ENCODE data around the gene ZBTB7C.

ZBTB7C gene

DNA sequence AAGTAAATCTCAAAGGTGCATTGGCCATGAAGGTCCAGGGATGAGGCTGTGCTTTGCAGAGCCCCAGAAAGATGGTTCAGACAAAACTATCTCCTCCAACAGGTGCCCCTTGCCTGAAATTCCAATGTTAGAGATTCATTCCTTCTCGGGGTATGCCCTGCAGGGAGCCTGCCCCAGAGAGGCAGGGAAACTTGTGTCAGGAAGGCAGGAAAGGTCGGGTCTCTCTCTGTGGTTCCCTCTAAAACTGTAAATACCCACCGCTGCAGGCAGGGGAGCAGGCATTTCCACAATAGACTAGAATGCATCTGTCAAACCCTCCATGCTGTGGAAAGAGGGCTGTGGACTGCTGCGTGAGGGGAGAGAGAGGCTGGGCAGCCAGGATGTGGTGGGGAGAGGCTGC is 271.0 kb downstream of the ZBTB7C start:
- Mint-ChIP-seq H3K36me3 (no peaks in the 10 kb centered on the region), H3K27me3 (peaks cover 42 to 44% of the 10 kb centered on the region in 2 donors), H3K9me3 (no peaks in the 10 kb centered on the region), H3K4me1 (peaks cover 2 to 12% of the 10 kb centered on the region in 2 donors), H3K27ac (no peak overlapping the region), H3K4me3 (no peak overlapping the region)
- ATAC-seq (replicated peaks): no peak
- no peak for DNase-seq

DNA sequence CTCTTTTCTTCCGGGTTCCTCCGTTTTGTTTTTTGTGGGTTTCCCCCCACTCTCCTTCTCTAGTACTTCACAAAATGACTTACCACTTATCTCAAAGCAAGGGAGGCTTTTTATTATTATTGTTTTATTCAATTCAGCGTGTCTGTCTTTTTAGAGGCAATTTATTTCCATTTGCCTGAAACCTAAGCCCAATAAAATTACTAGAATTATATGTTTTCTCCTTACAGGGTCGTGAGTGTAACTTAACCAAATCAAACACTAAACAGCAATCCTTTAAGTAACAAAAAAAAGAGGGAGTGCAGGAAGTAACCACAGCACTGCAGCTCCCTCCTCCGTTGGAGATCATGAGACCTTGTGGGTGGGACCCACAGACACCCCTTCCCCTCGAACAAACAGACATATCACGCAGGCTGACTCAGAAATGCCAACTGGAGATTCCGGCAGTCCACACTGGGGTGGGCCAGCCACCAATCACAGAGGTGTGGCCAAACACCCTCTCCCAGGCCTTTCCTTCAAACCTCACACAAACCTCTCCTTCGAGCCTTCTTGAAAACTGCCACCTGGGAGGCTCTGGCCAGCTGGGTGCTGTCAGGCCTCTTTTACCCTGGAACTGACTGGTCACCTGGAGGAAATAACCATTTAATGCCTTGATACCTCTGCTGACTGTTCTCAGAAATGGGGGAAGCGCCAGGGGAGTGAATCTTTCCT is 271.7 kb downstream of the ZBTB7C start:
- H3K4me1 Mint-ChIP-seq: peaks cover 0 to 12% of the 10 kb centered on the region in 2 donors
- ATAC-seq (replicated peaks): no peak
- H3K4me3 Mint-ChIP-seq: peak overlapping the region in 1 of 2 donors; percentile 17
- H3K27ac Mint-ChIP-seq: no peak overlapping the region
- no peaks in the 10 kb centered on the region for H3K36me3 Mint-ChIP-seq
- no peaks in the 10 kb centered on the region for H3K9me3 Mint-ChIP-seq
- DNase-seq: no peak
- peaks cover 46 to 50% of the 10 kb centered on the region in 2 donors for H3K27me3 Mint-ChIP-seq

DNA sequence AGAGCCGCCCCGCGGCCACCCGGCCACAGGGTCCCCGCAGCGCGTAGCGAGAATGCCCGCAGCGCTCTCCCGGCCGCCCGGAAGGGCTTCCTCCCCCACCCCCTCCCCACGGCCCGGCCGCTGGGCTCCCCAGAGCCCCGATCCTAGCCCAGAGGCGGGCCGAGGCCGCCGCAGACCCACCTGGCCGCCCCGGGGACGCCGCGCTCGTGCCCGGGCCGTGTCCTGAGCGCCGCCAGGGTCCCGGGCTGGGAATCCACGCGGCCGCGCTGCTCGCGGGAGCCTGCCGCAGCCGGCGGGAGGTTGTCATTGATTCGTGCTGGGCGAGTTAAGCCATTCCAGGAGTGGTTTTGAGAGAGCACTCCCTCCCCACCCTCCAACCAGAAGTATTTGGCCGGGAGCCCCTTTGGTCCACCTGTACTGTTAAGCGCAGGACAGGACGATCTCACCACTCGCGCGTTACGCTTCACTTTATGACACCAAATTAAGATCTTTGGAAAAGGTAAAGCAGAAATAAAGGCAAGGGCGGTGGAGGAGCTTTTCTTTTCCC is 272.3 kb downstream of the ZBTB7C start:
- ATAC-seq (replicated peaks) (no peak), DNase-seq (no peak)
- H3K9me3 Mint-ChIP-seq: no peaks in the 10 kb centered on the region
- H3K4me3 Mint-ChIP-seq: peak overlapping the region in 1 of 2 donors; percentile 17
- H3K27me3 Mint-ChIP-seq: peaks cover 46 to 51% of the 10 kb centered on the region in 2 donors
- no peak overlapping the region for H3K27ac Mint-ChIP-seq
- H3K36me3 Mint-ChIP-seq: no peaks in the 10 kb centered on the region
- H3K4me1 Mint-ChIP-seq: peaks cover 0 to 12% of the 10 kb centered on the region in 2 donors

DNA sequence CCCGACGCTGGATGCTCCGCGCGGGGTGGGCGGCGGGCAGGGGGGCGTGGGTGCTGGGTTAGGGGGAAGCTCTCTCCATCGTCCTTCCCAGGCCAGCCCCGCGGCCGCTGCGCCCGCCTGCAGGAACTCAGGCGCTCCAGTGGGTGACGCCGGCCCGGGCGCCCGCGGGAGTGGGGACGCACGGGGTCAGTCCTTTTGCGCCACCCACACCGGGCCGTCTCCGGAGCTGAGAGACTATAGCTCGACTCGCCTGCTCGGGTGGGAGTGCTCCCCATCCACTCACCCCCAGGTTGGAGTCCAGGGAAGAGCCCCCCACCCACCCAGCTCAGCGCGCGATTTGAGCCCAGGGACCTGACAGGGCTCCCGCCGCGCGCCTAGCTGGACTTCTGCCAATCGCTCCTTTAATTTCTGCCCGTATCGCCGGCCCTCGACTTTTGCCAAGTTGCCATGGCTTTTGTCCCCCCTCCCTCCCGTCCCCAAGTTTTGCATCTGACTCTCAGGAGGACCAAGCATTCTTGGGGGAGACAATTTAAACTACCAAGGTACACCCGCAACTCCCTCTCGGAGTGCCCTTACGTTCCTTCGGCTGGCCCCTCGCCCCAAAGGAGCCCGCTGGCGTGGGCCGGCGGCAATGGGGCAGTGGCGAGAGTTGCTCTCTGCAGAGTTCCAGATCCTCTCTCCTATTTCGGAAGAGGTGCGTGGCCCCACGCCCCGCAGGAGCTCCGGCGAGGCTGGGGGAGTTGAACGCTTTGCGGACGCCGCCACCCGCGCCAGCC is 272.9 kb downstream of the ZBTB7C start:
- Mint-ChIP-seq H3K9me3 (no peaks in the 10 kb centered on the region), H3K27ac (peak overlapping the region; percentile 28), H3K27me3 (peaks cover 46 to 55% of the 10 kb centered on the region in 2 donors), H3K4me1 (peaks cover 0 to 12% of the 10 kb centered on the region in 2 donors), H3K36me3 (no peaks in the 10 kb centered on the region), H3K4me3 (no peak overlapping the region)
- DNase-seq (no peak), ATAC-seq (replicated peaks) (no peak)

DNA sequence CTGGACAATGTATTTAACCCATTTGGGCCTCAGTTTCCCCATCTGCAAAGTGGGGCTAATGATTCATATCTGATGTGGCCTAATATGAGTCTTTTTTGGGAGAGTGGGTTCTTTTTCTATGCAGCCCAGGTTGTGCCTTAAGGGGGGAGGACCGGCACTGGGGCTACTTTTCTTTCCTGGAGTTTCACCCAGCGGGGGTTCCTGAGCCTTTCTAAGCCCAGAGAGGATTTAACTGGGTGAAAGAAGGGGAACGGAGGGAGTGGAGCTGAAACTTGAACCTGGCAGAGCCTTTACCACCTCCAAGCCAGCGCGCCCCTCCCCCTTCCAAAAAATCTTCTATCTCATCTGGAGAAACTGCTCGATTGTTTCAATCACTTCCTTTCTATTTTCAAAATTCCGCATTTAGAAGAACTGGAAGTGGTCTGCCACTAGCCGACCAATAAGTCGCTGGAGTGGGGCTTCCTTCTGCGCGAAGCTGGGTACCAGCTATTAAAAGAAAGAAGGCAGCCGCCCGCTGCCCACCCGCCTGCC is 273.7 kb downstream of the ZBTB7C start:
- no peak for ATAC-seq (replicated peaks)
- no peak overlapping the region for H3K4me3 Mint-ChIP-seq
- peaks cover 46 to 54% of the 10 kb centered on the region in 2 donors for H3K27me3 Mint-ChIP-seq

DNA sequence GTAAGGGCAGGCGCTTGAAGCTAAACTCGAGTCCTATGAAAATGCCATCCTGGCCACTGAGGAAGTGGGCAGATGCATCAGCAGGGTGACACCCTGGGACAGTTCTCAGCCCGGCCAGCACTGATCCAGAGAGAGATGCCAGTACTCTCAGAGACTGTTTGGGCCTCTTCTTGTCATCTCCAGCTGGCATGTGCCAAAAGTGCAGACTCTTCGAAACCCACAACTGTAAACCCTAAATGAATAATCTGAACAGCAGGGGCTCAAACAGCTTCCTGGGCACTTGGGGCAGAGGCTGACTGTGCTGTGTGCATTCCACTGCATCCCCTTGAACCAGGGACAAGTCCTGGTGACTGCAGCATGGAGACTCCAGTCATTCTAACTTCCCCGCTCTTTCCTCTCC is 274.6 kb downstream of the ZBTB7C start:
- H3K27me3 Mint-ChIP-seq: peaks cover 45 to 56% of the 10 kb centered on the region in 2 donors

More for the DNA sequence above, 273.7 kb downstream of the ZBTB7C start:
- Mint-ChIP-seq H3K27ac (no peak overlapping the region), H3K4me1 (peaks cover 0 to 12% of the 10 kb centered on the region in 2 donors), H3K36me3 (no peaks in the 10 kb centered on the region), H3K9me3 (no peaks in the 10 kb centered on the region)
- no peak for DNase-seq

DNA sequence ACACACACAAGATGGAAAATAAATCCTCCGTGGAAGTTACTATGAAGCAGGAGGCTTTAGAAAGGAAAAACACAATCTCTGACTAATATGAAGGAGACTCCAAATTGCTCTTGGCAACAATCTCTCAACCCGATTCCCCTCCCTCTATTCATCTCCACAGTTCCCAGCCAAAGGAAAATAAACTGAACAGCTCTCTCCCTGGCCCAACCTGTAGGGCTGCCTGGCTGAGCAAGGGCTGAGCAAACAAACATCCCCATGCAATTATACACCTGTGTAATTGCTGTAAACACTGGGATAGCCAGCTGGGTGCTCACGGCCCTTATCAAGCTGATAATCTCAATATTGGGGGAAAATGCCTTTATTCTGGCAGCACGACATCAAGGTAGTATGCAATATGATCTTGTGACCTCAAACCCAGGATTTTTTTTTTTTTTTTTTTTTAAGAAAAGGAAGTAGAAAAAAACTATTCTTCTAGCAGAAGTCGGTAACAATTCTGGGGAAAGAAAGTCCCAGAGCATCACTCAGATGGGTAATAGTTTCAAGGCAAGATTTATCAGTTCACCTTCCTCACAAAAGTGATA is 275.4 kb downstream of the ZBTB7C start:
- Mint-ChIP-seq H3K9me3 (no peaks in the 10 kb centered on the region), H3K4me3 (no peak overlapping the region), H3K4me1 (peaks cover 0 to 12% of the 10 kb centered on the region in 2 donors), H3K36me3 (no peaks in the 10 kb centered on the region), H3K27me3 (peaks cover 39 to 56% of the 10 kb centered on the region in 2 donors), H3K27ac (no peak overlapping the region)
- ATAC-seq (replicated peaks): no peak
- no peak for DNase-seq

More for the DNA sequence above, 274.6 kb downstream of the ZBTB7C start:
- Mint-ChIP-seq H3K36me3 (no peaks in the 10 kb centered on the region), H3K4me3 (no peak overlapping the region), H3K4me1 (peaks cover 0 to 12% of the 10 kb centered on the region in 2 donors), H3K27ac (no peak overlapping the region), H3K9me3 (no peaks in the 10 kb centered on the region)
- ATAC-seq (replicated peaks): no peak
- DNase-seq: no peak

DNA sequence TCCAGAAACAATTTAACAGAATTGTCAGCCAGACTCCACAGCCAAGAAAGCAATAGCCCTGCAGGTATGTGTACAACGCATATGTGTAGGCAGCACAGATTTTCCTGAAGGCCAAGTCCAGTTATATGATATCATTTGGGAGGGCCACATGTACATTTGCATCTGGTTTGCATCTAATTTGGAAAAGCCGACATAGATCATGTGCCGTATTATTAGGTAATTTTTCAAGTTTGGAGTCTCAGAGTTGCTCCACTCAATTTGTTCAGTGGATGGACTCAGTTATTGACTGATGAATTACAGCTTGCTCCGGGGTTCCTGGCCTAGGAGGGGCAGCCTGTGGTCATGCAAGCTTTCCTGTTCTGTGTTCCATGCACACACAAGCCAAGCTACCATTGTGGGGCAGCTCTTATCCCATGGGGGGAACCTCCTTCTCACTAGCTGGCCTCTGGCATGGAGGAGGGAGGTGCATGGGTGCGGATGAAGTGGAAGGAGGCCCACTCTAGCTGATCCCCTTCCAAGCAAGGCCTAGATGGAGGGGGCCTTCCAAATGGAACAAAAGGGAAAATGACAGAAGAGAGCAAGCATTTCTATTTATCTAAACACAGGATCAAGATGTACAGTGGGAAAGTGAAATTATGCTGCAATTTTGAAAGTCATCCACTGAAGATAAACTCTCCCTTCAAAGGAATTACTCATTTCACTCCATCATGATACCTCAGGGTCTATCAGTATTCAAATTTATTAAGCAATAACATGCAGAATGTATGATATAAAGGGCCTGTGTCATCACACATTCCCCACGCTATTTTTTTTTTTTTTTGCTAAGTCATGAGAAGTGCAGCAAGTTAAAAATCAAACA is 276.2 kb downstream of the ZBTB7C start:
- peaks cover 0 to 10% of the 10 kb centered on the region in 2 donors for H3K4me1 Mint-ChIP-seq
- H3K9me3 Mint-ChIP-seq: no peaks in the 10 kb centered on the region
- no peak overlapping the region for H3K4me3 Mint-ChIP-seq
- ATAC-seq (replicated peaks): no peak
- no peak for DNase-seq
- no peak overlapping the region for H3K27ac Mint-ChIP-seq
- no peaks in the 10 kb centered on the region for H3K36me3 Mint-ChIP-seq
- peaks cover 38 to 56% of the 10 kb centered on the region in 2 donors for H3K27me3 Mint-ChIP-seq

DNA sequence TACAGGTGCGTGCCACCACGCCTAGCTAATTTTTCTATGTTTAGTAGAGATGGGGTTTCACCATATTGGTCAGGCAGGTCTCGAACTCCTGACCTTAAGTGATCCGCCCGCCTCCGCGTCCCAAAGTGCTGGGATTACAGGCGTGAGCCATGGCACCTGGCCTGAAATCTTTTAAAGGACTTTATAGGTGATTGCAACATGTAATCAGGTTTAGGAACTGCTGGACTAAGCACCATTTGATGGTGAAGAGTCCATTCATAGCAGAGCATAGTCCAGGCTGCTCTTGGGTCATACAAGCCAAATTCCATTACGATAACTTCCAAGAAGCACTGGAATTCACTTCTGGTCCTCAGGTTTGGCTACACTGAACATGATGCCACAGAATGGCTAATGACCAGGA is 278.1 kb downstream of the ZBTB7C start:
- peaks cover 42 to 65% of the 10 kb centered on the region in 2 donors for H3K27me3 Mint-ChIP-seq
- peaks cover 0 to 2% of the 10 kb centered on the region in 2 donors for H3K36me3 Mint-ChIP-seq
- ATAC-seq (replicated peaks) (no peak), DNase-seq (no peak)
- no peaks in the 10 kb centered on the region for H3K9me3 Mint-ChIP-seq
- H3K27ac Mint-ChIP-seq: no peak overlapping the region
- no peaks in the 10 kb centered on the region for H3K4me1 Mint-ChIP-seq
- H3K4me3 Mint-ChIP-seq: no peak overlapping the region

DNA sequence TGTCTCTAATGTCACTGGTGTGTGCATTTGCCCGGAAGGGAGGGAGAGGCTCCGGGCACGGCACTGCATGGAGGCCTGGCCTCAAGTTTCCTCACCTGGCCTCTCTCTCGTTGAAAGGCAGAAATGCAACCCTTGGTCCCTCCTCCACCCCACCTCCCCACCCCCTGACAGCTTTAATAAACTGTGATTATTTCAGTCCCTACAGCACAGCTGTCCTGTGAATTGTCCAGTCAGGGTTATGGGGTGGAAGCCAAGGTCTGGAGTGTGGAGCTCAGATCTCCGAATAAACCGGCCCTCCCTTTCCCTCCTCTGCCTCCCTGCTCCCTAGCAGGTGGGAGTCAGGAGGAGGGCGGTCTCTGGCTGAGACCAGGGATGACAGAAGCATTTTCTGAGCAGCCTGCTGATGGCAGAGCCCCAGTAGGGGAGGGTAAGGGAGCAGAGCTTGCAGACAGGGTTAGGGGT is 279.5 kb downstream of the ZBTB7C start:
- DNase-seq: no peak

DNA sequence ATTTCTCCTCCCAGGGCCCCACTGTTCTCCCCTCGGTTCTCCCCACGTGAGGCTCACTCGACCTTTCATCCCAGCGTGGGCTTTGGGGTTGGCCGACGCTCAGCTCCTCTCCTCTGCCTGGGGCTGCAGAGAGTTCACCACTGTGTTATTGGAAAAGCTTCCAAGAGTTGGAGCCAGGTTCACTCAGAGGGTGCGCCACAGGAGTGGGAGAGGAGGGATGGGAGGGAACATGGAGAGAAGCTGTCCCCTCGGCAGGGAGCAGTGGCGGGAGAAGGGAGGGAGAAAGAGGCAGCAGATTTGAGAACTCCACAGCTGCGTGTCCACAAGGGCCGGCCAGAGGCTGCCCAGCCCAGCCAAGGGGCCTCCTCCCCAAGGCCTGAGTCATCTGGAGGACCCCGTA is 281.6 kb downstream of the ZBTB7C start:
- Mint-ChIP-seq H3K36me3 (peaks cover 0 to 2% of the 10 kb centered on the region in 2 donors), H3K9me3 (no peaks in the 10 kb centered on the region), H3K27me3 (peaks cover 30 to 68% of the 10 kb centered on the region in 2 donors), H3K27ac (no peak overlapping the region), H3K4me1 (peaks cover 0 to 2% of the 10 kb centered on the region in 2 donors), H3K4me3 (no peak overlapping the region)
- DNase-seq: no peak
- ATAC-seq (replicated peaks): no peak

More for the DNA sequence above, 279.5 kb downstream of the ZBTB7C start:
- no peaks in the 10 kb centered on the region for H3K9me3 Mint-ChIP-seq
- peaks cover 0 to 2% of the 10 kb centered on the region in 2 donors for H3K4me1 Mint-ChIP-seq
- peaks cover 36 to 69% of the 10 kb centered on the region in 2 donors for H3K27me3 Mint-ChIP-seq
- no peak for ATAC-seq (replicated peaks)
- H3K36me3 Mint-ChIP-seq: peaks cover 0 to 2% of the 10 kb centered on the region in 2 donors
- no peak overlapping the region for H3K4me3 Mint-ChIP-seq
- H3K27ac Mint-ChIP-seq: no peak overlapping the region

DNA sequence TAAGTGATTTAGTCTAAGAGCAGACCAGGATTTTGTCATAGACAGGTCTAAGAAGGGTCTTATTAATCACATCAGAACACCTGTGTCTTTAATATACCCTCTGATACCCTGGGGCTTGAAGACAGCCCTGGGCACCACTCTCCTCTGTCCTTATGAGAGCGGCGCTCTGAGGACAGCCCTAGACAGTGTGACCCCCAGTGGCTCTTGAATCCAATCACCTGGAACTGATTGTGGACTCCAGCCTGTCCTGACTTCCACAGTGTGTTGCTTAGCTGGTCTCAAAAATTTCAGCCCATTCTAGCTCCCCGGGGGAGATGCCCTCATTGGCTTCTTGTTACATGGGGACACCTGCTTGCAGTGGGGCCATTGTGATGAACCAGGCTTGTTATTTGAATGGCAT is 282.9 kb downstream of the ZBTB7C start:
- ATAC-seq (replicated peaks) (no peak), DNase-seq (no peak)
- Mint-ChIP-seq H3K9me3 (no peaks in the 10 kb centered on the region), H3K27me3 (peaks cover 33 to 63% of the 10 kb centered on the region in 2 donors), H3K4me1 (peaks cover 0 to 2% of the 10 kb centered on the region in 2 donors), H3K36me3 (peaks cover 0 to 2% of the 10 kb centered on the region in 2 donors), H3K27ac (no peak overlapping the region), H3K4me3 (no peak overlapping the region)

DNA sequence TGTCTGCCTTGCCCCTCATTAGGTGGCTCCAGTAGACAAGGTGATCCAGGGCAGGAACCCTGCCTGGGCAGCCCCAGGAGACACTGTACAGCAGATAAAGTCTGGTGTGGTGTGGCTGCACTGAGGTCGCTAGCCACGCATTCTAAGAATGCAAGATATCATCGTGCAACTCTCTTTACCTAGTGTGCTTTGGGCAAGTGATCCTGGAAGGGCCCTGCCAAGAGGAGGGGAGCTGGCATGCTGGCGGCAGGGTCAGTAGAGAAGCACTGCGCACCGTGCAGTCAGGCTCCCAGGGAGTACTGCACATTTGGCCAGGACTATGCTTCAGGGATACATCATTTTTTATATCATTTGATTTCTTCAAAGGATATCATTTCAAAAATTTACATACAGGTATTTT is 283.5 kb downstream of the ZBTB7C start:
- no peak overlapping the region for H3K4me3 Mint-ChIP-seq
- DNase-seq: no peak
- H3K27ac Mint-ChIP-seq: no peak overlapping the region
- ATAC-seq (replicated peaks): no peak
- H3K4me1 Mint-ChIP-seq: peaks cover 0 to 2% of the 10 kb centered on the region in 2 donors
- H3K27me3 Mint-ChIP-seq: peaks cover 33 to 58% of the 10 kb centered on the region in 2 donors
- peaks cover 0 to 2% of the 10 kb centered on the region in 2 donors for H3K36me3 Mint-ChIP-seq
- H3K9me3 Mint-ChIP-seq: no peaks in the 10 kb centered on the region

Measured in stimulated activated naive B cell treated with anti-CD40 and anti-IgM and Interleukin-4, amounts not matched to agents 10 μg/mL and 1 μg/mL and 100 μg/mL, for 72 hours (primary cell).